Thyroid gland (tissue), 4 donors: ENCODE data around the gene MAP3K19. TPM values are rescaled to one million over a fixed set of nuclear protein-coding genes. Genes with fewer than 3 reads are reported as not detected.

Source experiments
- DNase-seq, 2 donors: peaks; one replicate each; pipeline ENCODE4 v3.0.0-alpha.2; 2019
- H3K27ac ChIP-seq, 3 donors: fragments of 200-600 bp; sonication (generic); 1 replicate in 2 of 3; 2 replicates in 1 of 3; pipeline ENCODE4 v1.5.1; 2016 to 2019; ENCODE audit warnings: mild to moderate bottlenecking in 1 of 3, moderate library complexity in 1 of 3
- H3K27me3 ChIP-seq: fragments of 200-600 bp; sonication (generic); one replicate; pipeline ENCODE4 v1.5.1; 2019
- H3K36me3 ChIP-seq, 2 donors: fragments of 200-600 bp; sonication (generic); one replicate each; pipeline ENCODE4 v1.5.1; 2016 to 2019
- H3K4me1 ChIP-seq, 2 donors: fragments of 200-600 bp; sonication (generic); one replicate each; pipeline ENCODE4 v1.5.1; 2017 to 2019
- H3K4me3 ChIP-seq, 3 donors: fragments of 200-600 bp; sonication (generic); replicated peaks in 1 of 3; 1 replicate in 2 of 3; 2 replicates in 1 of 3; pipeline ENCODE4 v1.5.1; 2016; ENCODE audit warnings: mild to moderate bottlenecking in 1 of 3
- H3K9me3 ChIP-seq: fragments of 200-600 bp; sonication (generic); one replicate; pipeline ENCODE4 v1.5.1; 2017
- POLR2A ChIP-seq, 2 donors: fragments of 450-650 bp; IDR thresholded peaks; one replicate each; pipeline ENCODE4 v1.6.1; 2017; ENCODE audit warnings: antibody characterized with exemption in 2 of 2, mild to moderate bottlenecking in 2 of 2, moderate library complexity in 1 of 2
- WGBS, 2 donors: methylation state at CpG; one replicate each; pipeline ENCODE4 v1.1.5; 2017; 5-methylcytosine and 5-hydroxymethylcytosine counted together
- intact Hi-C: fragments of 100-400 bp; cut with DNase I; formaldehyde crosslinking; loops from one replicate; pipeline ENCODE4 v1.15.1; 2023
- total RNA-seq, 4 donors: library from RNA; depleted of rRNA; stranded (reverse); fragments of >200 nt; gene quantifications; one replicate each; pipeline ENCODE4 v1.2.3, GENCODE V29; 2016
- TF ChIP-seq, protein P1 (sequence below), 6 experiments: fragments of 200-600 bp in 3 of 6; fragments of 450-650 bp in 3 of 6; sonication (generic) in 3 of 6; IDR thresholded peaks; one replicate each; pipeline ENCODE4 v1.5.1; 2016 to 2019; ENCODE audit warnings: antibody characterized with exemption in 6 of 6, mild to moderate bottlenecking in 2 of 6, inconsistent platforms in 1 of 6, moderate library complexity in 1 of 6

MAP3K19 gene
- total RNA-seq, 4 donors from 2014 or later, result 0.15 TPM; not detected in 3

GRCh38 chr2:134919341-134920210, 127.7 kb downstream of the MAP3K19 start:
- TF ChIP-seq POLR2A (IDR thresholded peaks at IDR 0.05), result no peak
- TF ChIP-seq, protein P1, sequence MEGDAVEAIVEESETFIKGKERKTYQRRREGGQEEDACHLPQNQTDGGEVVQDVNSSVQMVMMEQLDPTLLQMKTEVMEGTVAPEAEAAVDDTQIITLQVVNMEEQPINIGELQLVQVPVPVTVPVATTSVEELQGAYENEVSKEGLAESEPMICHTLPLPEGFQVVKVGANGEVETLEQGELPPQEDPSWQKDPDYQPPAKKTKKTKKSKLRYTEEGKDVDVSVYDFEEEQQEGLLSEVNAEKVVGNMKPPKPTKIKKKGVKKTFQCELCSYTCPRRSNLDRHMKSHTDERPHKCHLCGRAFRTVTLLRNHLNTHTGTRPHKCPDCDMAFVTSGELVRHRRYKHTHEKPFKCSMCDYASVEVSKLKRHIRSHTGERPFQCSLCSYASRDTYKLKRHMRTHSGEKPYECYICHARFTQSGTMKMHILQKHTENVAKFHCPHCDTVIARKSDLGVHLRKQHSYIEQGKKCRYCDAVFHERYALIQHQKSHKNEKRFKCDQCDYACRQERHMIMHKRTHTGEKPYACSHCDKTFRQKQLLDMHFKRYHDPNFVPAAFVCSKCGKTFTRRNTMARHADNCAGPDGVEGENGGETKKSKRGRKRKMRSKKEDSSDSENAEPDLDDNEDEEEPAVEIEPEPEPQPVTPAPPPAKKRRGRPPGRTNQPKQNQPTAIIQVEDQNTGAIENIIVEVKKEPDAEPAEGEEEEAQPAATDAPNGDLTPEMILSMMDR (IDR thresholded peaks at IDR 0.05), result no peak
- WGBS, 2 donors, result 1 to 2% methylated on average over 30 of the region's 30 CpGs
- peaks cover 22 to 30% of the 10 kb centered on the region in 2 donors for H3K4me1 ChIP-seq
- peak in 1 of 2 donors; percentile 24 for DNase-seq
- intact Hi-C loops, result no loop called here
- H3K9me3 ChIP-seq, result no peaks in the 10 kb centered on the region
- H3K27me3 ChIP-seq, result no peaks in the 10 kb centered on the region
- peak overlapping the region; percentile 87 to 94 (median 94) for H3K27ac ChIP-seq
- peak overlapping the region; percentile 73 to 99 (median 95) for H3K4me3 ChIP-seq
- no peaks in the 10 kb centered on the region for H3K36me3 ChIP-seq

DNA sequence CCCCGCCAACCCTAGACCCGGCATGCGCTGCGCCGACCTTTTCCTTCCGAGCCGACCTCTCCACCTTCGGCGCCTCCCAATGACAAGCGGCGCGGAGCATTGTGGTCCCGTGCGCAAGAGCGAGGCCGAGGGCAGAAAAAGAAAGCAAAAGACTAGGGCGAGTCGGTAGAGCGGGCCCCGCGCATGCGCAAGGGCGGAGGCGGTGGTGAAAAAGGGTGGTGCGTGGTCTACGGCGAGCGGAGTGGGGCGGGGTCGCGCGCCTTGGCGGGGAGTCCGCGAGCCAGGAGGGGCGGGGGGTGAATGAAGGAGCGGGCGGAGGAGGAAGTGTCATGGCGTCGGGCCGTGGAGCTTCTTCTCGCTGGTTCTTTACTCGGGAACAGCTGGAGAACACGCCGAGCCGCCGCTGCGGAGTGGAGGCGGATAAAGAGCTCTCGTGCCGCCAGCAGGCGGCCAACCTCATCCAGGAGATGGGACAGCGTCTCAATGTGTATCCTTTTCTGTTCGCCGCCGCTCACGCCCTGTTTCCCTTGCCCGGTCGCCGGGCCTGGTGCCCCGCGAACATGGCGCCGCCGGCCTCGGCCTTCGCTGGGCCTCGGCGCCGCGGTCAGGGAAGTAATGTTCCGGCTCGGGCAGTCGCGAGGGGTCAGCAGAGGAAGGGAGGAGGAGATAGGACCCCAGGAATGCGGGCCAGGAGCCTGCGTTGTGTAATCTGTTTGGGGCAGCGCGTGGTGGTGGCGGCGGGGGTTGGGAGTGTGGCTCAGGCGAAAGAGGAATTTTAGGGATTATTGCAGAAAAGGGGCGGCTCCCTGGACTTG, 128.5 kb downstream of the MAP3K19 start, which contains the start of gene CCNT2:
TSS of gene CCNT2 (plus strand) at position 297 of the 815 bp plus-strand sequence. CDS start at position 330, 33 bp downstream.
- WGBS, 2 donors, result 0 to 1% methylated on average over 42 to 50 of the region's 83 CpGs
- Histone ChIP-seq H3K27ac (peak within 1 kb of the TSS; percentile 87 to 94 (median 94)), H3K27me3 (no peaks in the 10 kb centered on the region), H3K4me1 (peaks cover 22 to 30% of the 10 kb centered on the region in 2 donors), H3K36me3 (no peaks in the 10 kb centered on the region), H3K9me3 (no peaks in the 10 kb centered on the region), H3K4me3 (peak within 1 kb of the TSS; percentile 73 to 99 (median 95))
- peak in 1 of 2 donors; percentile 55 for TF ChIP-seq POLR2A (IDR thresholded peaks at IDR 0.05)
- TF ChIP-seq, protein P1 (IDR thresholded peaks at IDR 0.05), result peak in 1 of 6 experiments; percentile 4
- intact Hi-C loops, result no loop called here
- DNase-seq, result peak; percentile 98 to 99

DNA sequence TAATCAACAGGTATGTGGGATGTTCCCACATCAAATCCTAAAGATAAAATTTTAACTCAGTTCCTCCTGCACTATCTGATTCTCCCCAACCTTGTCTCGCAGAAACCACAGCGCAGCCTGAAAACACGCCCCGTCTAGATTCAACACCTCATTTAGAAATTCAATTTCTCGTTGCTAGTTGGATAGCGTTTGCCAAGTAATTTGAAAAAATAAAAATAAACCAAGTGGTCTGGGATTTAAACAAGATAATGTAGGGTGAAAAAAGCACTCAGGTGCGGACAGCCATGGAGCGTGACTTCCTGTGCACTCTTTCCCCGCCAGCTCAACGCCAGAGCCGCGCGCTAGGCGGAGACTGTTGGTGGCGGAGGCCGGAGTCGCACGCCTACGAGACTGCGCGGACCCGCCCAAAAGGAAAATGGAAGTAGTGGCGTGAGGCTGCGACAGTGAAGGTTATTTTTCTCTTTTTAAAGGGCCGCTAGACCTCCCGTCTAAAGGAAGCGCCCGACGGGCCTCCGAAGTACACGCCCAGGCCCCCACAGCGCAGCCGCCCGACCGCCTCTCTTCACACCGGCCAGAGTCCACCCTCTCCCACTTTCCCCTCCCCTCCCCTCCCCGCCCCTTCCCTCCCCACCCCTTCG, 129.2 kb downstream of the MAP3K19 start:
- TF ChIP-seq, protein P1 (IDR thresholded peaks at IDR 0.05), result peak in 4 of 6 experiments; percentile 22 to 43 (median 36)
- TF ChIP-seq POLR2A (IDR thresholded peaks at IDR 0.05), result peak in 1 of 2 donors; percentile 81
- intact Hi-C loops, result no loop called here
- Histone ChIP-seq H3K36me3 (no peaks in the 10 kb centered on the region), H3K9me3 (no peaks in the 10 kb centered on the region), H3K4me3 (peak overlapping the region; percentile 30 to 95 (median 74)), H3K27ac (peak overlapping the region; percentile 67 to 94 (median 87)), H3K27me3 (no peaks in the 10 kb centered on the region), H3K4me1 (peaks cover 22 to 29% of the 10 kb centered on the region in 2 donors)
- DNase-seq, result peak; percentile 92 to 93
- 0 to 1% methylated on average over 38 of the region's 38 CpGs for WGBS, 2 donors

DNA sequence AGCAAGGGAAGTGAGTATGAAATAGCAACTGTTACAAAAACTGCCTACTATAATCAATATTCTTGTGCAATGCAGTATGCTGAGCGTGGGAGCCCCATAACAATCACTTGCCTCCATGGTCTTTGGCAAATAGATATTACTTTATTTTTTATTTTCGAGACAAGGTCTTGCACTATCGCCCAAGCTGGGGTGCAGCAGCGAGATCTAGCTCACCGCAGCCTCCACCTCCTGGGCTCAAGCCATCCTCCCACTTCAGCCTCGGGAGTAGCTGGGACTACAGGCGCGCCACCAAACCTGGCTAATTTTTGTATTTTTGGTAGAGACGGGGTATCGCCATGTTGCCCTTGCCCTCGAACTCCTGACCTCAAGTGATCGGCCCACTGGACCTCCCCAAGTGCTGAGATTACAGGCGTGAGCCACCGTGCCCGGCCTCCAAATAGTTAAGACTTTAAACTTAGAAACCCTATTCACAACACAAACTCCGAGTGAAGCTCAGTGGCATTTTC, 129.8 kb downstream of the MAP3K19 start:
- no peak for TF ChIP-seq POLR2A (IDR thresholded peaks at IDR 0.05)
- TF ChIP-seq, protein P1 (IDR thresholded peaks at IDR 0.05), result no peak
- Histone ChIP-seq H3K27ac (peak overlapping the region; percentile 67 to 94 (median 87)), H3K27me3 (no peaks in the 10 kb centered on the region), H3K36me3 (no peaks in the 10 kb centered on the region), H3K4me3 (peak overlapping the region; percentile 30 to 95 (median 74)), H3K9me3 (no peaks in the 10 kb centered on the region), H3K4me1 (peaks cover 22 to 23% of the 10 kb centered on the region in 2 donors)
- DNase-seq, result peak; percentile 5 to 27
- WGBS, 2 donors, result 36 to 43% methylated on average over 16 of the region's 16 CpGs
- intact Hi-C loops, result no loop called here

Other genes starting within 250 kb of the MAP3K19 start
- gene ACMSD, start 208.8 kb downstream of the MAP3K19 start, total RNA-seq, result 1 to 10 TPM in 1 of 4 donors, not detected in 3; 1.4 TPM
- gene CCNT2, start 128.6 kb downstream of the MAP3K19 start, total RNA-seq, result 10 to 100 TPM; 40.1 to 81.8 (median 45.1) TPM
- 10 to 100 TPM; 53.0 to 74.5 (median 54.3) TPM for gene RAB3GAP1, start 4.8 kb upstream of the MAP3K19 start, total RNA-seq